HEK293 (cell line): ENCODE results near the gene HEYL.

Experiments
- CTCF ChIA-PET: fragments of 350-600 bp; formaldehyde crosslinking; extraction: SDS; loops from one replicate; lab custom pipeline; 2021; ENCODE audit warnings: antibody characterized with exemption; lab: Yijun Ruan, JAX
- POLR2A ChIA-PET: fragments of 300-600 bp; formaldehyde crosslinking; extraction: SDS; loops from one replicate; lab custom pipeline; 2020; ENCODE audit warnings: antibody characterized with exemption, inconsistent platforms; lab: Yijun Ruan, JAX
- H3K27ac ChIP-seq: fragments of 200-500 bp; sonication (Bioruptor generic); 2 replicates; pipeline ENCODE4 v1.5.1; 2014; ENCODE audit warnings: low read depth, low read length, control low read depth, inconsistent platforms; ENCODE audit errors: extremely low read depth
- H3K36me3 ChIP-seq, 2 experiments: fragments of 200-500 bp in 1 of 2; sonication (Bioruptor generic) in 1 of 2; 1 replicate in 1 of 2; 2 replicates in 1 of 2; pipeline ENCODE4 v1.5.1; 2014 to 2017; ENCODE audit warnings: inconsistent platforms in 2 of 2, low read length in 2 of 2; ENCODE audit not compliant: control insufficient read depth in 2 of 2, insufficient read depth in 1 of 2
- H3K4me1 ChIP-seq: fragments of 200-500 bp; sonication (Bioruptor generic); 2 replicates; pipeline ENCODE4 v1.5.1; 2014; ENCODE audit warnings: mild to moderate bottlenecking, low read length, inconsistent platforms; ENCODE audit not compliant: control insufficient read depth, insufficient read depth
- H3K4me3 ChIP-seq: 2 replicates; pipeline ENCODE4 v1.5.1; 2011; ENCODE audit warnings: low read depth, mild to moderate bottlenecking, control low read depth, low read length, moderate library complexity
- H3K9me3 ChIP-seq: fragments of 200-500 bp; sonication (Bioruptor generic); 2 replicates; pipeline ENCODE4 v1.5.1; 2014; ENCODE audit warnings: low read depth, low read length, inconsistent platforms; ENCODE audit not compliant: control insufficient read depth, insufficient read depth
- GFI1B ChIP-seq: fragments of 450-650 bp; formaldehyde crosslinking; IDR thresholded peaks from 2 replicates; pipeline ENCODE4 v1.5.1; 2016; ENCODE audit warnings: missing biosample characterization, missing genetic modification characterization
- HOXD13 ChIP-seq: sonication (generic); formaldehyde crosslinking; IDR thresholded peaks from 2 replicates; pipeline ENCODE4 v1.8.0; 2022; ENCODE audit warnings: missing genetic modification reagents, borderline replicate concordance
- KLF7 ChIP-seq: fragments of 450-650 bp; formaldehyde crosslinking; IDR thresholded peaks from 2 replicates; pipeline ENCODE4 v1.5.1; 2016; ENCODE audit warnings: missing biosample characterization, missing genetic modification characterization, borderline replicate concordance
- MYNN ChIP-seq: fragments of 450-650 bp; formaldehyde crosslinking; IDR thresholded peaks from 2 replicates; pipeline ENCODE4 v1.5.1; 2016; ENCODE audit warnings: missing biosample characterization, missing genetic modification characterization, borderline replicate concordance
- SCRT1 ChIP-seq: fragments of 450-650 bp; formaldehyde crosslinking; IDR thresholded peaks from 2 replicates; pipeline ENCODE4 v1.5.1; 2016; ENCODE audit warnings: missing biosample characterization, missing genetic modification characterization, borderline replicate concordance
- ZBTB11 ChIP-seq: fragments of 450-650 bp; formaldehyde crosslinking; conservative IDR thresholded peaks from 2 replicates; pipeline ENCODE4 v1.5.1; 2016; ENCODE audit warnings: low read depth, missing biosample characterization, missing genetic modification characterization
- ZBTB17 ChIP-seq: fragments of 450-650 bp; formaldehyde crosslinking; IDR thresholded peaks from 2 replicates; pipeline ENCODE4 v1.5.1; 2016; ENCODE audit warnings: missing biosample characterization, missing genetic modification characterization
- ZBTB49 ChIP-seq: fragments of 450-650 bp; formaldehyde crosslinking; IDR thresholded peaks from 2 replicates; pipeline ENCODE4 v1.5.1; 2016; ENCODE audit warnings: missing biosample characterization, missing genetic modification characterization, low read depth
- ZFP41 ChIP-seq: fragments of 450-650 bp; formaldehyde crosslinking; IDR thresholded peaks from 2 replicates; pipeline ENCODE4 v1.5.1; 2016; ENCODE audit warnings: missing biosample characterization, missing genetic modification characterization, borderline replicate concordance
- ZNF202 ChIP-seq: fragments of 450-650 bp; formaldehyde crosslinking; IDR thresholded peaks from 2 replicates; pipeline ENCODE4 v1.5.1; 2016; ENCODE audit warnings: missing biosample characterization, missing genetic modification characterization, borderline replicate concordance
- ZNF24 ChIP-seq: fragments of 450-650 bp; formaldehyde crosslinking; IDR thresholded peaks from 2 replicates; pipeline ENCODE4 v1.5.1; 2016; ENCODE audit warnings: missing biosample characterization, missing genetic modification characterization
- ZNF266 ChIP-seq: fragments of 450-650 bp; formaldehyde crosslinking; IDR thresholded peaks from 2 replicates; pipeline ENCODE4 v1.5.1; 2016; ENCODE audit warnings: missing biosample characterization, missing genetic modification characterization, low read depth
- ZNF311 ChIP-seq: fragments of 450-650 bp; formaldehyde crosslinking; IDR thresholded peaks from 2 replicates; pipeline ENCODE4 v1.5.1; 2017; ENCODE audit warnings: missing biosample characterization, missing genetic modification characterization, borderline replicate concordance
- ZNF350 ChIP-seq: fragments of 450-650 bp; formaldehyde crosslinking; IDR thresholded peaks from 2 replicates; pipeline ENCODE4 v1.5.0; 2017; ENCODE audit warnings: missing biosample characterization, mild to moderate bottlenecking, missing genetic modification characterization
- ZNF37A ChIP-seq: fragments of 450-650 bp; IDR thresholded peaks from 2 replicates; pipeline ENCODE4 v1.5.1; 2018; ENCODE audit warnings: missing biosample characterization, missing genetic modification characterization
- ZNF416 ChIP-seq: fragments of 450-650 bp; formaldehyde crosslinking; IDR thresholded peaks from 2 replicates; pipeline ENCODE4 v1.5.1; 2016; ENCODE audit warnings: missing biosample characterization, missing genetic modification characterization
- ZNF426 ChIP-seq: fragments of 450-650 bp; formaldehyde crosslinking; IDR thresholded peaks from 2 replicates; pipeline ENCODE4 v1.5.1; 2017; ENCODE audit warnings: missing biosample characterization, missing genetic modification characterization, mild to moderate bottlenecking, inconsistent platforms, moderate library complexity
- ZNF501 ChIP-seq: fragments of 450-650 bp; formaldehyde crosslinking; IDR thresholded peaks from 2 replicates; pipeline ENCODE4 v1.5.1; 2016; ENCODE audit warnings: missing biosample characterization, missing genetic modification characterization
- ZNF555 ChIP-seq: fragments of 450-650 bp; formaldehyde crosslinking; conservative IDR thresholded peaks from 2 replicates; pipeline ENCODE4 v1.5.1; 2017; ENCODE audit warnings: missing biosample characterization, mild to moderate bottlenecking, missing genetic modification characterization, inconsistent platforms
- ZNF585B ChIP-seq: fragments of 450-650 bp; formaldehyde crosslinking; IDR thresholded peaks from 2 replicates; pipeline ENCODE4 v1.5.1; 2016; ENCODE audit warnings: missing biosample characterization, missing genetic modification characterization
- ZNF624 ChIP-seq: fragments of 450-650 bp; formaldehyde crosslinking; IDR thresholded peaks from 2 replicates; pipeline ENCODE4 v1.5.1; 2017; ENCODE audit warnings: missing biosample characterization, missing genetic modification characterization
- ZNF626 ChIP-seq: fragments of 450-650 bp; sonication (Bioruptor Pico); formaldehyde crosslinking; IDR thresholded peaks from 2 replicates; pipeline ENCODE4 v1.5.1; 2018; ENCODE audit warnings: missing biosample characterization, missing genetic modification characterization, inconsistent platforms
- ZNF654 ChIP-seq: fragments of 450-650 bp; formaldehyde crosslinking; IDR thresholded peaks from 2 replicates; pipeline ENCODE4 v1.5.1; 2016; ENCODE audit warnings: low read depth, missing biosample characterization, missing genetic modification characterization
- ZNF664 ChIP-seq: fragments of 450-650 bp; formaldehyde crosslinking; IDR thresholded peaks from 2 replicates; pipeline ENCODE4 v1.5.1; 2016; ENCODE audit warnings: missing biosample characterization, missing genetic modification characterization
- ZNF701 ChIP-seq: fragments of 450-650 bp; formaldehyde crosslinking; IDR thresholded peaks from 2 replicates; pipeline ENCODE4 v1.5.1; 2016; ENCODE audit warnings: missing biosample characterization, missing genetic modification characterization
- ZNF704 ChIP-seq: fragments of 450-650 bp; formaldehyde crosslinking; IDR thresholded peaks from 2 replicates; pipeline ENCODE4 v1.5.1; 2016; ENCODE audit warnings: missing biosample characterization, missing genetic modification characterization
- ZNF747 ChIP-seq: fragments of 450-650 bp; formaldehyde crosslinking; IDR thresholded peaks from 2 replicates; pipeline ENCODE4 v1.5.1; 2016; ENCODE audit warnings: missing biosample characterization, missing genetic modification characterization
- ZNF792 ChIP-seq: fragments of 450-650 bp; formaldehyde crosslinking; IDR thresholded peaks from 2 replicates; pipeline ENCODE4 v1.5.1; 2016; ENCODE audit warnings: missing biosample characterization, missing genetic modification characterization

HEYL gene

GRCh38 chr1:39653546-39654031 is 14.1 kb upstream of the HEYL start (continued):
- TF ChIP-seq ZBTB11 (tag by site-specific recombination) (no peak), ZNF350 (tag by site-specific recombination) (no peak), ZNF37A (no peak)
- TF ChIP-seq, all 188 proteins: peak for 7

- H3K4me3 ChIP-seq, result no peak overlapping the region
- no peak for TF ChIP-seq ZBTB49 (tag by site-specific recombination)
- TF ChIP-seq ZBTB17 (tag by site-specific recombination), result no peak
- TF ChIP-seq ZNF664 (tag by site-specific recombination), result no peak
- TF ChIP-seq ZNF747 (tag by site-specific recombination), result no peak
- TF ChIP-seq ZNF626 (tag by site-specific recombination), result no peak
- TF ChIP-seq ZNF704 (tag by site-specific recombination), result no peak
- no peak for TF ChIP-seq SCRT1 (tag by site-specific recombination)
- TF ChIP-seq ZNF311 (tag by site-specific recombination), result no peak
- TF ChIP-seq GFI1B, result no peak
- TF ChIP-seq ZFP41 (tag by site-specific recombination), result no peak
- no peak for TF ChIP-seq ZNF792 (tag by site-specific recombination)
- H3K36me3 ChIP-seq, result no peaks in the 10 kb centered on the region
- no peaks in the 10 kb centered on the region for H3K9me3 ChIP-seq
- no peak overlapping the region for H3K27ac ChIP-seq
- no peaks in the 10 kb centered on the region for H3K4me1 ChIP-seq
- ChIA-PET POLR2A (interaction anchor here (0.6 kb wide), 1 partner anchor 46 kb away, joined by 4 read pairs; no protein-coding TSS in a partner anchor), CTCF (interaction anchor here (0.6 to 15.5 kb wide), 11 partner anchors 12 to 460 kb away, joined by 3 to 350 read pairs (median 4); partner anchors contain the start of gene NT5C1A)
These were observed 13.1 kb upstream of the HEYL start for GRCh38 chr1:39652554-39652953.

GRCh38 chr1:39652105-39652504 is 12.7 kb upstream of the HEYL start:
- H3K36me3 ChIP-seq, result no peaks in the 10 kb centered on the region
- no peak overlapping the region for H3K4me3 ChIP-seq
- ChIA-PET POLR2A (interaction anchor here (0.6 kb wide), 1 partner anchor 46 kb away, joined by 4 read pairs; no protein-coding TSS in a partner anchor), CTCF (interaction anchor here (0.6 to 15.5 kb wide), 11 partner anchors 15 to 542 kb away, joined by 3 to 350 read pairs (median 3); partner anchors contain the start of gene NT5C1A)
- no peaks in the 10 kb centered on the region for H3K4me1 ChIP-seq
- TF ChIP-seq ZNF654 (tag by site-specific recombination) (no peak), ZNF664 (tag by site-specific recombination) (no peak), ZNF501 (tag by site-specific recombination) (no peak), ZNF701 (tag by site-specific recombination) (no peak), ZNF416 (tag by site-specific recombination) (no peak), KLF7 (tag by site-specific recombination) (no peak), MYNN (tag by site-specific recombination) (no peak), ZNF202 (no peak), ZNF585B (tag by site-specific recombination) (no peak), HOXD13 (CRISPR knock-in tag) (no peak), ZNF555 (tag by site-specific recombination) (no peak), ZNF24 (no peak), ZNF426 (tag by site-specific recombination) (no peak), ZNF266 (tag by site-specific recombination) (no peak), ZNF624 (tag by site-specific recombination) (no peak)
- no peaks in the 10 kb centered on the region for H3K9me3 ChIP-seq
- no peak overlapping the region for H3K27ac ChIP-seq
